ENCODE measurements around the gene PROM1.

DNA sequence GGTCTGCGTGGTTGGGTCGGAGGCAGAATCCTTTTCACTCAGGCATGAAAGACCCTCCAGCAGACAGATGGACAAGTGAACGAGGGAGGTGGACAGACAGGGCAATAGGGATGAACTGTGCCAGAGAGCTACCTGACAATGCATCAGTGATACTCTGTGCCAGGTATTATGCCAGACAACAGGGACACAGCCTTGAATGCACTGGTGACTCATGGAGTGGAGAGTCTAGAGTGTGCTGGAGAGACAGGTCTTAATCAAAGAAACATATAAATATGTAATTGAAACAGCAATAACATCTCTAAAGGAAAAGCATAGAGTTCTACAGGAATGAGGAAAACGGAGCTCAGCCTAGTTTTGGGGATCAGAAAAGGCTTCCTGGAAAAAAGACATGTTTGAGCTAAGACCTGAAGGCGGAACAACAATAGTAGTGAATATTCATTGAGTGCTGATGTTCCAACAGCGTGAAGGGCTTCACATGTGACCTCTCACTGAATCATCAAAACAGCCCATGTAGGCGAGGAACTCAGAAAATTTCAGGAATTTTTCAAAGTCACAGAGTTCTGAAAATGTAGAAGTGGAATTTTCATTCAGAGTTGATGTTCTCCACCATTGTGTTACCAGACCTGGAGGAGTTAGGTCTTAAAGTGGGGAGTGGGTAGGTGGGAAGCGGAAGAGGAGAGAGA is 100.8 kb downstream of the PROM1 start:
- TF ChIP-seq, protein P1, sequence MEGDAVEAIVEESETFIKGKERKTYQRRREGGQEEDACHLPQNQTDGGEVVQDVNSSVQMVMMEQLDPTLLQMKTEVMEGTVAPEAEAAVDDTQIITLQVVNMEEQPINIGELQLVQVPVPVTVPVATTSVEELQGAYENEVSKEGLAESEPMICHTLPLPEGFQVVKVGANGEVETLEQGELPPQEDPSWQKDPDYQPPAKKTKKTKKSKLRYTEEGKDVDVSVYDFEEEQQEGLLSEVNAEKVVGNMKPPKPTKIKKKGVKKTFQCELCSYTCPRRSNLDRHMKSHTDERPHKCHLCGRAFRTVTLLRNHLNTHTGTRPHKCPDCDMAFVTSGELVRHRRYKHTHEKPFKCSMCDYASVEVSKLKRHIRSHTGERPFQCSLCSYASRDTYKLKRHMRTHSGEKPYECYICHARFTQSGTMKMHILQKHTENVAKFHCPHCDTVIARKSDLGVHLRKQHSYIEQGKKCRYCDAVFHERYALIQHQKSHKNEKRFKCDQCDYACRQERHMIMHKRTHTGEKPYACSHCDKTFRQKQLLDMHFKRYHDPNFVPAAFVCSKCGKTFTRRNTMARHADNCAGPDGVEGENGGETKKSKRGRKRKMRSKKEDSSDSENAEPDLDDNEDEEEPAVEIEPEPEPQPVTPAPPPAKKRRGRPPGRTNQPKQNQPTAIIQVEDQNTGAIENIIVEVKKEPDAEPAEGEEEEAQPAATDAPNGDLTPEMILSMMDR (conservative IDR thresholded peaks at IDR 0.05; ENCODE audit: low read depth, low read length), result no peak
- TF ChIP-seq RFX5 (IDR thresholded peaks at IDR 0.05; ENCODE audit: low read depth, low read length) (no peak), POLR2A (IDR thresholded peaks at IDR 0.05; ENCODE audit: low read depth, low read length) (no peak), RAD21 (IDR thresholded peaks at IDR 0.05; ENCODE audit: low read length) (no peak), MAZ (IDR thresholded peaks at IDR 0.05; ENCODE audit: borderline replicate concordance, low read depth, low read length) (no peak)
- TF ChIP-seq, protein P2, sequence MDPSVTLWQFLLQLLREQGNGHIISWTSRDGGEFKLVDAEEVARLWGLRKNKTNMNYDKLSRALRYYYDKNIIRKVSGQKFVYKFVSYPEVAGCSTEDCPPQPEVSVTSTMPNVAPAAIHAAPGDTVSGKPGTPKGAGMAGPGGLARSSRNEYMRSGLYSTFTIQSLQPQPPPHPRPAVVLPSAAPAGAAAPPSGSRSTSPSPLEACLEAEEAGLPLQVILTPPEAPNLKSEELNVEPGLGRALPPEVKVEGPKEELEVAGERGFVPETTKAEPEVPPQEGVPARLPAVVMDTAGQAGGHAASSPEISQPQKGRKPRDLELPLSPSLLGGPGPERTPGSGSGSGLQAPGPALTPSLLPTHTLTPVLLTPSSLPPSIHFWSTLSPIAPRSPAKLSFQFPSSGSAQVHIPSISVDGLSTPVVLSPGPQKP (IDR thresholded peaks at IDR 0.05; ENCODE audit: borderline replicate concordance, low read depth, low read length), result no peak
